Glutamatergic neuron (in vitro differentiated cells): Measurements from ENCODE around the gene ANKRD66. TPM values are rescaled to one million over a fixed set of nuclear protein-coding genes. Genes with fewer than 3 reads are reported as not detected.

Experiments used
- DNase-seq: peaks from one replicate; pipeline ENCODE4 v3.0.0; 2022
- H3K27ac Mint-ChIP-seq: one replicate; pipeline ENCODE4 v1.8.0; 2020; ENCODE audit warnings: mild to moderate bottlenecking, mixed read lengths, inconsistent platforms; ENCODE audit not compliant: unreplicated experiment
- H3K27me3 Mint-ChIP-seq: one replicate; pipeline ENCODE4 v1.8.0; 2020; ENCODE audit warnings: mild to moderate bottlenecking, moderate library complexity, mixed read lengths, inconsistent platforms; ENCODE audit not compliant: unreplicated experiment
- H3K36me3 Mint-ChIP-seq: one replicate; pipeline ENCODE4 v1.8.0; 2020; ENCODE audit warnings: mild to moderate bottlenecking, mixed read lengths, inconsistent platforms; ENCODE audit not compliant: unreplicated experiment
- H3K4me1 Mint-ChIP-seq: one replicate; pipeline ENCODE4 v1.8.0; 2020; ENCODE audit warnings: mild to moderate bottlenecking, low read depth, mixed read lengths, inconsistent platforms; ENCODE audit not compliant: unreplicated experiment
- H3K4me3 Mint-ChIP-seq: one replicate; pipeline ENCODE4 v1.8.0; 2020; ENCODE audit warnings: mild to moderate bottlenecking, mixed read lengths, inconsistent platforms; ENCODE audit not compliant: unreplicated experiment
- H3K9me3 Mint-ChIP-seq: one replicate; pipeline ENCODE4 v1.8.0; 2020; ENCODE audit warnings: mild to moderate bottlenecking, moderate library complexity, mixed read lengths, inconsistent platforms; ENCODE audit not compliant: unreplicated experiment
- total RNA-seq: library from RNA; stranded (reverse); fragmentation: NEBNext Ultra II Directional; extraction: Animal tissue kit (Norgen Biotek cat#: 25700); gene quantifications from one replicate; pipeline ENCODE4 v1.2.1, GENCODE V29; 2021; ENCODE audit not compliant: unreplicated experiment
- TF ChIP-seq, protein P1 (sequence below): fragments of 200-600 bp; sonication (generic); IDR thresholded peaks from one replicate; pipeline ENCODE4 v1.5.0; 2021; ENCODE audit not compliant: partially characterized antibody, unreplicated experiment

ANKRD66 gene
- total RNA-seq, 1 donor from 2014 or later, result not detected

GRCh38 chr6:46733341-46733801 lies 13.4 kb upstream of the ANKRD66 start:
- Mint-ChIP-seq H3K27ac (no peak overlapping the region), H3K4me1 (peaks cover 2% of the 10 kb centered on the region), H3K36me3 (no peaks in the 10 kb centered on the region), H3K27me3 (peaks cover 18% of the 10 kb centered on the region), H3K4me3 (no peak overlapping the region), H3K9me3 (peaks cover 5% of the 10 kb centered on the region)
- DNase-seq, result no peak
- TF ChIP-seq, protein P1, sequence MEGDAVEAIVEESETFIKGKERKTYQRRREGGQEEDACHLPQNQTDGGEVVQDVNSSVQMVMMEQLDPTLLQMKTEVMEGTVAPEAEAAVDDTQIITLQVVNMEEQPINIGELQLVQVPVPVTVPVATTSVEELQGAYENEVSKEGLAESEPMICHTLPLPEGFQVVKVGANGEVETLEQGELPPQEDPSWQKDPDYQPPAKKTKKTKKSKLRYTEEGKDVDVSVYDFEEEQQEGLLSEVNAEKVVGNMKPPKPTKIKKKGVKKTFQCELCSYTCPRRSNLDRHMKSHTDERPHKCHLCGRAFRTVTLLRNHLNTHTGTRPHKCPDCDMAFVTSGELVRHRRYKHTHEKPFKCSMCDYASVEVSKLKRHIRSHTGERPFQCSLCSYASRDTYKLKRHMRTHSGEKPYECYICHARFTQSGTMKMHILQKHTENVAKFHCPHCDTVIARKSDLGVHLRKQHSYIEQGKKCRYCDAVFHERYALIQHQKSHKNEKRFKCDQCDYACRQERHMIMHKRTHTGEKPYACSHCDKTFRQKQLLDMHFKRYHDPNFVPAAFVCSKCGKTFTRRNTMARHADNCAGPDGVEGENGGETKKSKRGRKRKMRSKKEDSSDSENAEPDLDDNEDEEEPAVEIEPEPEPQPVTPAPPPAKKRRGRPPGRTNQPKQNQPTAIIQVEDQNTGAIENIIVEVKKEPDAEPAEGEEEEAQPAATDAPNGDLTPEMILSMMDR, result no peak

DNA sequence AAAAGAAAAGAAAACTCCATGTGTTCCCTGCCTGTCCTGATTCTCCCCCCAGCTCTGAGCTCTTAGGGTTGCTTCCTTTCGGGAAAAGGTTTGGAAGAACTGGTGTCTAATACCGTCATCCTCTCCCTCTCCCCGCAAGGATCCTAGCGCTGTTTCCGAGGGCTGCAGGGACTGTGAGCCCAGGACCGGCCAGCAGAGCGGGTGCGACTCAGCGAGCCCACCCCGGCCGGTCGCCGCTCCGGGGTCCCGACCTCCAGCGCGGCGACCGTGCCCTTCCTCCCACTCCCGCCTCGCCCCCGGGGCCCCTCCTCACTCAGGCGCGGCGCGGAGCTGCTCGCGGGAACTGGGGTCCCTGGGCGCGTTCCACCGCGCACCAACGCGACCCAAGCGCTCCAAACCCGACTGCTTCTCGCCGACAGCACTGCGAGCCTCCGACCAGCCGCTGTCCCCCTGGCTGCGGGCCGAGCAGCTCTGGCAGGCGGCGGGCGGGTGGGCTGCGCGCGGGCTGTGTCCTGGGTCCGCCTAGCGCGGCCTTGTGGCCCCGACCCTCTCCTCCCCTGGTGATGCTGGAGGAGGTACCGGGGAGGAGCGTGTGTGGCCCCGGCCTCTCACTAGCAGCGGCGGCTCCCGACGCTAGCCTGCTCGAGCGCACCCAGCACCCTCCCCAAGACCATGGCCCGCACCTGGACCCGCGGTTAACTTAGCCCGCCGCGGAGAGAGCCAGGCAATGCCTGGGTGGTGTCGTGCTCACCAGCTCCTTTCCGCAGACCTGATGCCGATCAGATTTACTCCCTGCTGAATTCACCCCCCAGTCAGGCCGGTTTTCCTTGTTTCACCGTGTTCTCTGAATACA lies 11.6 kb upstream of the ANKRD66 start, which contains the start of gene PLA2G7:
TSS of gene PLA2G7 (minus strand) at position 509 of the 853 bp plus-strand sequence. CDS start 12,484 bp downstream, outside the sequence.
- H3K4me1 Mint-ChIP-seq, result peaks cover 2% of the 10 kb centered on the region
- H3K9me3 Mint-ChIP-seq, result peaks cover 5% of the 10 kb centered on the region
- peak within 1 kb of the TSS; percentile 77 for H3K27ac Mint-ChIP-seq
- DNase-seq, result peak; percentile 70
- TF ChIP-seq, protein P1, result no peak
- H3K36me3 Mint-ChIP-seq, result no peaks in the 10 kb centered on the region
- peaks cover 18% of the 10 kb centered on the region for H3K27me3 Mint-ChIP-seq
- H3K4me3 Mint-ChIP-seq, result peak within 1 kb of the TSS; percentile 93

- H3K4me3 Mint-ChIP-seq, result peak overlapping the region; percentile 88
- peak overlapping the region; percentile 34 for H3K27ac Mint-ChIP-seq
- H3K27me3 Mint-ChIP-seq, result peaks cover 18% of the 10 kb centered on the region
- TF ChIP-seq, protein P1, result no peak
- H3K4me1 Mint-ChIP-seq, result peaks cover 2% of the 10 kb centered on the region
- DNase-seq, result no peak
- H3K9me3 Mint-ChIP-seq, result peaks cover 5% of the 10 kb centered on the region
- H3K36me3 Mint-ChIP-seq, result no peaks in the 10 kb centered on the region
Observed at GRCh38 chr6:46735720-46736031, 11.1 kb upstream of the ANKRD66 start.

- Mint-ChIP-seq H3K4me1 (peaks cover 2% of the 10 kb centered on the region), H3K36me3 (no peaks in the 10 kb centered on the region), H3K27me3 (peaks cover 18% of the 10 kb centered on the region), H3K27ac (no peak overlapping the region), H3K4me3 (no peak overlapping the region), H3K9me3 (peaks cover 5% of the 10 kb centered on the region)
- no peak for DNase-seq
- TF ChIP-seq, protein P1, result no peak
Observed at GRCh38 chr6:46736906-46737305, 9.8 kb upstream of the ANKRD66 start.

DNA sequence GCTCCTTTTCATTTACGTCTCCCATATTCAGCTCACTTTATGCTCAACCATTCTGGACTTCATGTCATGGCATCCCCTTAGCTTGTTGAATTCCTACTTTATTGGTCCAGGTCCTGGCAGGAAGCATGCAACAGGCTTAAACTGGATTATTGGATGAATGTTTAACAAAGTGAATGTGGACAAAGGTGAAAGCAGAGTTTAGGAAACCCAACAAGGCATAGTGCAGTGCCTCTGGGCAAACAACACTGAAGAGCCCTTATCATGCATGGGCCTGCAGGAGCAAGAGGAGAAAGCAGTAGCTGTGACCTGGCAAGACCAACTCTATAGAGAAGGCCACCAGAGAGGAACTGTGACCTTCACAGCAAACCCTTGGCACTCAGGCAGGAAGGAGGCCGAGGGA lies 5.3 kb upstream of the ANKRD66 start:
- Mint-ChIP-seq H3K9me3 (no peaks in the 10 kb centered on the region), H3K27me3 (peaks cover under 1% of the 10 kb centered on the region), H3K4me3 (no peak overlapping the region), H3K27ac (no peak overlapping the region), H3K36me3 (no peaks in the 10 kb centered on the region), H3K4me1 (no peaks in the 10 kb centered on the region)
- no peak for DNase-seq
- TF ChIP-seq, protein P1, result no peak
